Activated CD8-positive, alpha-beta T cell treated with anti-CD3 and anti-CD28 coated beads, Interleukin-2, amount 10 ng/mL, durations not matched to agents 7 days and 5 days (primary cell): Measurements from ENCODE around the gene DYSF. TPM values are rescaled to one million over a fixed set of nuclear protein-coding genes. Genes with fewer than 3 reads are reported as not detected.

Source experiments
- ATAC-seq: fragments of 150-1000 bp; cut with Tn5 transposase; one replicate; pipeline ENCODE4 v1.10.0; 2021; ENCODE audit warnings: moderate library complexity
- CTCF ChIA-PET: fragments of 350-600 bp; sonication (Branson Sonifier 250); formaldehyde crosslinking; loops from one replicate; lab custom pipeline; 2021; ENCODE audit warnings: antibody characterized with exemption; lab: Charles Lee
- POLR2A ChIA-PET: fragments of 350-600 bp; sonication (Branson Sonifier 250); formaldehyde crosslinking; loops from one replicate; lab custom pipeline; 2021; ENCODE audit warnings: antibody characterized with exemption; lab: Charles Lee
- DNase-seq: peaks from one replicate; pipeline ENCODE4 v3.0.0-alpha.2; 2020
- H3K27ac Mint-ChIP-seq: one replicate; pipeline ENCODE4 v1.8.0; 2021; ENCODE audit warnings: mild to moderate bottlenecking, mixed read lengths
- H3K27me3 Mint-ChIP-seq: one replicate; pipeline ENCODE4 v1.8.0; 2021; ENCODE audit warnings: low read depth, mixed read lengths
- H3K36me3 Mint-ChIP-seq: one replicate; pipeline ENCODE4 v1.8.0; 2021; ENCODE audit warnings: low read depth, mixed read lengths
- H3K4me1 Mint-ChIP-seq: one replicate; pipeline ENCODE4 v1.8.0; 2021; ENCODE audit warnings: low read depth, mixed read lengths
- H3K4me3 Mint-ChIP-seq: one replicate; pipeline ENCODE4 v1.8.0; 2021; ENCODE audit warnings: mild to moderate bottlenecking, mixed read lengths
- H3K9me3 Mint-ChIP-seq: one replicate; pipeline ENCODE4 v1.8.0; 2022; ENCODE audit warnings: mixed read lengths; ENCODE audit not compliant: insufficient read depth
- total RNA-seq, 2 experiments: library from RNA; stranded (reverse); gene quantifications; one replicate each; pipeline ENCODE4 v1.2.3, GENCODE V29; 2021

The DYSF gene
- total RNA-seq, 2 experiments from 2014 or later = 3.4 to 4.7 TPM

GRCh38 chr2:71457123-71457915 is 4.0 kb downstream of the DYSF start:
- Mint-ChIP-seq H3K36me3 (no peaks in the 10 kb centered on the region), H3K4me3 (no peak overlapping the region), H3K4me1 (peaks cover 28% of the 10 kb centered on the region), H3K27me3 (peaks cover 23% of the 10 kb centered on the region), H3K9me3 (no peaks in the 10 kb centered on the region), H3K27ac (no peak overlapping the region)
- ATAC-seq (no peak), DNase-seq (no peak)
- ChIA-PET POLR2A (no interaction called here), CTCF (interaction anchor here (0.7 to 1.6 kb wide), 2 partner anchors 53 kb away, joined by 3 to 7 read pairs; no protein-coding TSS in a partner anchor)

- ChIA-PET POLR2A (interaction anchor here (0.9 kb wide), 1 partner anchor 9 kb away, joined by 3 read pairs; no protein-coding TSS in a partner anchor), CTCF (interaction anchor here (0.7 kb wide), 1 partner anchor 52 kb away, joined by 3 read pairs; no protein-coding TSS in a partner anchor)
- no peak overlapping the region for H3K4me3 Mint-ChIP-seq
- no peak overlapping the region for H3K27ac Mint-ChIP-seq
- DNase-seq (no peak), ATAC-seq (no peak)
- H3K36me3 Mint-ChIP-seq = no peaks in the 10 kb centered on the region
- peaks cover 23% of the 10 kb centered on the region for H3K4me1 Mint-ChIP-seq
- no peaks in the 10 kb centered on the region for H3K9me3 Mint-ChIP-seq
- H3K27me3 Mint-ChIP-seq = peaks cover 20% of the 10 kb centered on the region
These were observed 4.6 kb downstream of the DYSF start for GRCh38 chr2:71457923-71458322.

- H3K4me3 Mint-ChIP-seq = no peak overlapping the region
- ChIA-PET POLR2A (interaction anchor here (0.9 kb wide), 1 partner anchor 10 kb away, joined by 3 read pairs; no protein-coding TSS in a partner anchor), CTCF (interaction anchor here (0.7 kb wide), 1 partner anchor 51 kb away, joined by 3 read pairs; no protein-coding TSS in a partner anchor)
- H3K4me1 Mint-ChIP-seq = peaks cover 18% of the 10 kb centered on the region
- no peaks in the 10 kb centered on the region for H3K9me3 Mint-ChIP-seq
- no peaks in the 10 kb centered on the region for H3K36me3 Mint-ChIP-seq
- peaks cover 20% of the 10 kb centered on the region for H3K27me3 Mint-ChIP-seq
- no peak for ATAC-seq
- DNase-seq = no peak
- H3K27ac Mint-ChIP-seq = no peak overlapping the region
These were observed 5.2 kb downstream of the DYSF start for GRCh38 chr2:71458413-71459083.

- Mint-ChIP-seq H3K4me1 (peaks cover 18% of the 10 kb centered on the region), H3K27me3 (peaks cover 18% of the 10 kb centered on the region), H3K36me3 (no peaks in the 10 kb centered on the region), H3K9me3 (no peaks in the 10 kb centered on the region), H3K4me3 (no peak overlapping the region), H3K27ac (no peak overlapping the region)
- ATAC-seq (no peak), DNase-seq (no peak)
- POLR2A ChIA-PET = no interaction called here
- CTCF ChIA-PET = interaction anchor here (1.1 kb wide), 1 partner anchor 126 kb away, joined by 3 read pairs; no protein-coding TSS in a partner anchor
These were observed 5.7 kb downstream of the DYSF start for GRCh38 chr2:71459084-71459431.

GRCh38 chr2:71460056-71460455 is 6.7 kb downstream of the DYSF start:
- Mint-ChIP-seq H3K36me3 (no peaks in the 10 kb centered on the region), H3K4me1 (peaks cover 17% of the 10 kb centered on the region), H3K4me3 (no peak overlapping the region), H3K9me3 (no peaks in the 10 kb centered on the region), H3K27ac (no peak overlapping the region), H3K27me3 (peaks cover 11% of the 10 kb centered on the region)
- DNase-seq (no peak), ATAC-seq (no peak)
- ChIA-PET CTCF (interaction anchor here (0.8 to 1.4 kb wide), 3 partner anchors 50 to 161 kb away, joined by 3 to 6 read pairs (median 3); no protein-coding TSS in a partner anchor), POLR2A (no interaction called here)

- Mint-ChIP-seq H3K27ac (no peak overlapping the region), H3K27me3 (peaks cover 6% of the 10 kb centered on the region), H3K36me3 (no peaks in the 10 kb centered on the region), H3K9me3 (no peaks in the 10 kb centered on the region), H3K4me3 (no peak overlapping the region), H3K4me1 (peaks cover 10% of the 10 kb centered on the region)
- ATAC-seq (no peak), DNase-seq (no peak)
- ChIA-PET CTCF (interaction anchor here (0.6 to 1.6 kb wide), 11 partner anchors 9 to 504 kb away, joined by 3 to 6 read pairs (median 4); partner anchors contain the start of gene ZNF638), POLR2A (no interaction called here)
These were observed 7.4 kb downstream of the DYSF start for GRCh38 chr2:71460595-71461303.

- ChIA-PET POLR2A (no interaction called here), CTCF (interaction anchor here (0.6 to 1.6 kb wide), 8 partner anchors 9 to 504 kb away, joined by 3 to 6 read pairs (median 4); no protein-coding TSS in a partner anchor)
- no peak for ATAC-seq
These were observed 7.9 kb downstream of the DYSF start for GRCh38 chr2:71461304-71461671.

GRCh38 chr2:71462056-71462605 is 8.8 kb downstream of the DYSF start:
- CTCF ChIA-PET = interaction anchor here (1.1 to 1.6 kb wide), 2 partner anchors 14 to 163 kb away, joined by 4 to 5 read pairs; no protein-coding TSS in a partner anchor

More at GRCh38 chr2:71461304-71461671, 7.9 kb downstream of the DYSF start:
- H3K4me3 Mint-ChIP-seq = no peak overlapping the region
- no peak for DNase-seq
- H3K27me3 Mint-ChIP-seq = peaks cover 5% of the 10 kb centered on the region
- H3K36me3 Mint-ChIP-seq = no peaks in the 10 kb centered on the region
- H3K4me1 Mint-ChIP-seq = peaks cover 6% of the 10 kb centered on the region
- no peaks in the 10 kb centered on the region for H3K9me3 Mint-ChIP-seq
- H3K27ac Mint-ChIP-seq = no peak overlapping the region

GRCh38 chr2:71462641-71463341 is 9.4 kb downstream of the DYSF start:
- H3K4me3 Mint-ChIP-seq = no peak overlapping the region
- POLR2A ChIA-PET = no interaction called here
- H3K9me3 Mint-ChIP-seq = no peaks in the 10 kb centered on the region
- ATAC-seq (no peak), DNase-seq (no peak)
- H3K27me3 Mint-ChIP-seq = peaks cover 15% of the 10 kb centered on the region
- no peak overlapping the region for H3K27ac Mint-ChIP-seq
- CTCF ChIA-PET = interaction anchor here (0.8 kb wide), 1 partner anchor 131 kb away, joined by 3 read pairs; the partner anchor contains the start of gene ZNF638
- no peaks in the 10 kb centered on the region for H3K36me3 Mint-ChIP-seq
- H3K4me1 Mint-ChIP-seq = peaks cover 8% of the 10 kb centered on the region

More at GRCh38 chr2:71462056-71462605, 8.8 kb downstream of the DYSF start:
- H3K9me3 Mint-ChIP-seq = no peaks in the 10 kb centered on the region
- no peak for ATAC-seq
- POLR2A ChIA-PET = no interaction called here
- no peak for DNase-seq
- H3K36me3 Mint-ChIP-seq = no peaks in the 10 kb centered on the region
- peaks cover 11% of the 10 kb centered on the region for H3K27me3 Mint-ChIP-seq
- no peak overlapping the region for H3K4me3 Mint-ChIP-seq
- H3K4me1 Mint-ChIP-seq = peaks cover 6% of the 10 kb centered on the region
- no peak overlapping the region for H3K27ac Mint-ChIP-seq

- H3K9me3 Mint-ChIP-seq = no peaks in the 10 kb centered on the region
- DNase-seq = no peak
- ChIA-PET CTCF (interaction anchor here (0.8 kb wide), 1 partner anchor 132 kb away, joined by 3 read pairs; the partner anchor contains the start of gene ZNF638), POLR2A (no interaction called here)
- H3K27ac Mint-ChIP-seq = no peak overlapping the region
- no peak for ATAC-seq
- H3K27me3 Mint-ChIP-seq = peaks cover 21% of the 10 kb centered on the region
- H3K4me1 Mint-ChIP-seq = peaks cover 7% of the 10 kb centered on the region
- no peaks in the 10 kb centered on the region for H3K36me3 Mint-ChIP-seq
- no peak overlapping the region for H3K4me3 Mint-ChIP-seq
These were observed 9.9 kb downstream of the DYSF start for GRCh38 chr2:71463342-71463654.

GRCh38 chr2:71464389-71464788 is 11.0 kb downstream of the DYSF start:
- no peaks in the 10 kb centered on the region for H3K36me3 Mint-ChIP-seq
- DNase-seq = no peak

More at GRCh38 chr2:71464389-71464788, 11.0 kb downstream of the DYSF start:
- Mint-ChIP-seq H3K4me1 (peaks cover 4% of the 10 kb centered on the region), H3K9me3 (no peaks in the 10 kb centered on the region), H3K27me3 (peaks cover 31% of the 10 kb centered on the region), H3K4me3 (no peak overlapping the region), H3K27ac (no peak overlapping the region)
- ChIA-PET CTCF (no interaction called here), POLR2A (no interaction called here)
- no peak for ATAC-seq
